NCI-H2196 treated with DMSO at 0.1 percent for 48 hours (cell line): ENCODE results near the gene DNPEP.
"Not testable (repeated sequence)": the region's sequence is repeated elsewhere in the genome, so short reads cannot be mapped to it uniquely, and the experiment has no call there.

Source experiments
- DNase-seq: peaks from one replicate; lab custom pipeline; 2025; ENCODE audit not compliant: unreplicated experiment; lab: John Stamatoyannopoulos, UW

Gene DNPEP

DNA sequence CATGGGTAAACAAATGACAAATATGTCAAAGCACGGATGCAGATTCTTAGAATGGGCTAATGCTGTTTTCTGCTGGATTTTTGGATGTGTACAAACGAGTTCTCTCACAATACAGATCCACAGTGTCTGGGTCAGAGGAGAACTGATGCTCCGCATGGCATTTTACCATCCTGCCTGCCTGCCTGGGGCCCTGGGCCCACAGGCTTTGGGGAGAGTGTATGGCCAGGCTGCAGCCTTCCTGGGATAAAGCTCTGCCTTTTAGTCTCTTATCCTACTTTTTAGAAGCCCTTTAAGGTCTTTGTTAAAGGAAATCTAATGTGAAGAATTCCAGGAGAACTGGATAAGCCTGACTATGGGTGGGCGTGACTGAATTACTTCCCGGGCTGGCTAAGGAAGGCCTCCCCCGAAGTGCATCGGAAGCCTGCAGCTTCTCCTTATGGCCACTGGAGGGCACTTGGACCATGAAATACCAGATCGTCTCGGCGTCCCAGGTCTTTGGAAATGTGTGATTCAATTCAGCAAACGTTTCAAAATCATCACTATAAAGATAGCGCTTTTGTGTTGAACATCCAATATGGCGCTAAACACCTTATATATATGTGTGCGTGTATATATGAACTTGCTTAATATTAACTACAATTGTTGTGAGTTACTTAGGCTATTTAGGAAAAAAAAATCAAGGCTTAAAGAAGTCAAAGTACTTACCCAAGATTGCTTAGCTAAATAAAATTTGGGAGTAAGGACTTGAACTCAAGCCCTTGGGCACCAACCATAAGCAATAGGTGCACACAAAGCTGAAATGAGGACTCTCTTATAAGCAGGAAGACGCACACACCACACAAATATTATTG is 15.2 kb upstream of the DNPEP start:
- DNase-seq = peak; percentile 61

DNA sequence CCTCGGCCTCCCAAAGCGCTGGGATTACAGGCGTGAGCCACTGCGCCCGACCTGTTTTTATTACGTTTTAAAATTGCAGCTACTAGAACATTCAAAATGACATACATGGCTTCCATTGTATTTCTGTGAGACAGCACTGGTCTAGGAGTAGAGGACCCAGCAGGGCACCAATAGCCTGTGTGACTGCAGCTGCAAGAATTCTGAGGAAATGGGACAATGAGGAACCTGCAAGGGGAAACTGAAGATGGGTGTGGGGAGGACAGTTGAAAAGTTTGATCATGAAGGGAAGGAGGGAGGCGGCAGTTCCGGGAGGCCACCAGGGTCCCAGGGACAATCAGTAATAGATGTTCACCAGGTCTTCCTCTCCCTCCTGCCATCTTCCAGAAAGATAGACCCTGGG is 13.9 kb upstream of the DNPEP start:
- DNase-seq = no peak

- no peak for DNase-seq
Measured at GRCh38 chr2:219400562-219400961, 12.8 kb upstream of the DNPEP start.

- DNase-seq = peak; percentile 18
Measured at GRCh38 chr2:219399716-219400478, 12.2 kb upstream of the DNPEP start.

GRCh38 chr2:219398721-219399363 is 11.1 kb upstream of the DNPEP start:
- peak; percentile 89 for DNase-seq

- DNase-seq = no peak
Measured at GRCh38 chr2:219396863-219397457, 9.2 kb upstream of the DNPEP start.

- no peak for DNase-seq
Measured at GRCh38 chr2:219395609-219396008, 7.9 kb upstream of the DNPEP start.

- DNase-seq = not testable (repeated sequence)
Measured at GRCh38 chr2:219395056-219395455, 7.3 kb upstream of the DNPEP start.

GRCh38 chr2:219392754-219393153 is 5.0 kb upstream of the DNPEP start:
- no peak for DNase-seq

DNA sequence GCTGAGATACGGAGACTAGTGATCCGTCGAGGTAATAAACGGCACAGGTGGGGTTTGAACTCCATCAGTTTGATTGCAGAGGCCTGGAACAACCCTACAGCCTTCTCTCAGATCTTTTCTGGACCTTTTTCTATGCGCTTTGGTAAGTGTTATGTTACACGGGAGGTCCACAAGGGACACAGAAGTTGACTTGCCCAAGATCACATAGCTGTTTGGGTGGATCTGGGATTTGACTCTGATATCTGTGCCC is 1.1 kb upstream of the DNPEP start:
- DNase-seq = no peak

GRCh38 chr2:219388121-219388906 is 602 bp upstream of the DNPEP start:
- DNase-seq = peak; percentile 96

GRCh38 chr2:219386532-219387280 is 1.0 kb downstream of the DNPEP start:
- no peak for DNase-seq

DNA sequence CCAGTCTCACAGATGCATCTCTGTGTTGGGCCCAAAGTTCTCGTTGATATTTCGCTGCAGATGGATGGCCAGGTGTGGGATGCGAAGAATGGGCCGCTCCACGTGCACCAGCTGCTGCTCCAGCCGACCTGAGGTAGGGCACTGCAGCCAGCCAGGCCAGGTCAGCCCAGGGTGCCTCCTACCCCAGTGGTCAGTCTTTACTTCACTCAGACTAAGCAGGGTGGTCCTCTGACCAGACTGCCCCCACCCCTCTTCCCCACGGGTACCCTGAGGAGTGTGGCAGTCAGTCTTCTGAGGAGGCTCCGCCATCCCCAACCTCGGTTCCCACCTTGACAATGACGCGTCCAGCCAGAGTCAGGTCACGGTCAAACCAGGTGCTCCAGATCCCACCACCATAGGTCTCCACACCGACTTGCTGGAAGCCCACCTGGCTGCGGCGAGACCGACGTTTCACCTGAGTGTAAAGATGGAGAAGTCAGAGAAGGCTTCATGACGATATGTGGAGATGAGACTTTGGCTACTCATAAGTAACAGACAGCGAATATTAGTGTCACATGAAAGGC is 1.7 kb downstream of the DNPEP start:
- DNase-seq = no peak

DNA sequence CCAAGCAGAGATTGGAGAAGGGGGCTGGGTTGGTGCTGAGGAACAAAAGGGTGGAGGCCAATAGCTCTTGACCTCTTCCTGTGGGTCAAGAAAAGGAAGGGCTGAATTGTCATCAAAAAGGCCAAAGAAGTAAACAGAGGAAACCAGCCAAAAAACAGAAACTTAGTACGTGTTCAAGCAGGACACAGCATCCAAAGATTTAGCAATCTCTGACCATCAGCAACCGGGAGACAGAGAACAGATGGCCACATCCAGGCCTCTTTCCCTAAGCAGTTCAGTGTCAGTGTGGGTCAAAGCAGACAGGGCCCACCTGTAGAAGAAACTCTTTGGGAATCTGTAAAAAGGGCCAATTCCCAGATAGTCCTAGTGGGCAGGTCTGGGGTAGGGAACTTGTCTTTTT is 2.9 kb downstream of the DNPEP start:
- DNase-seq = no peak

DNA sequence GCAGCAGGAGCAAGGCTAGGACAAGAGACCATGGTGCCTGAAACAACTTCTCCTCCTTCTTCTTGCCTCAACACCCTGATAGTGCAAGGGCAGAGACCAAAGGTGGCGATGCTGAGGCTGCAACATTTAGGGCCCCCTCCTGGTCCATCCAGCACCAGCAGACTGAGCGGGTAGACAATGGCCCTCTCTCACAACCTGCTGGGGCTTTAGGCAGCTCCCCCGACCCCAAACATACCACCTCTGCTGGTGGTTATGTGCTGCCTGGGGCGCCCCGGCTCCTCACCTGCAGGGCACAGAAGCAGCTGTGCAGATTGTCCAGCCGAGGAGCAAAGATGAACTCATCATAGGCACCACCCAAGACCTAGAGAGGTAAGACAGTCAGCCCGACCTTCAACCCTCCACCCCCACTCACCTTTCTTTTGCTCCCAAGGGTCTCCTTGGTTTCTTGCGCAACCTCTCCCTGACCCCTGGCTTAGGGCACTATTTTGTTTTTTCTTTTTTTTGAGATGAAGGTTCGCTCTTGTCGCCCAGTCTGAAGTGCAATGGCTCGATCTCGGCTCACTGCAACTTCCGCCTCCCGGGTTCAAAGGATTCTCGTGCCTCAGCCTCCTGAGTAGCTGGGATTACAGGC is 3.5 kb downstream of the DNPEP start:
- DNase-seq = no peak

GRCh38 chr2:219381448-219381847 is 6.3 kb downstream of the DNPEP start:
- no peak for DNase-seq

DNA sequence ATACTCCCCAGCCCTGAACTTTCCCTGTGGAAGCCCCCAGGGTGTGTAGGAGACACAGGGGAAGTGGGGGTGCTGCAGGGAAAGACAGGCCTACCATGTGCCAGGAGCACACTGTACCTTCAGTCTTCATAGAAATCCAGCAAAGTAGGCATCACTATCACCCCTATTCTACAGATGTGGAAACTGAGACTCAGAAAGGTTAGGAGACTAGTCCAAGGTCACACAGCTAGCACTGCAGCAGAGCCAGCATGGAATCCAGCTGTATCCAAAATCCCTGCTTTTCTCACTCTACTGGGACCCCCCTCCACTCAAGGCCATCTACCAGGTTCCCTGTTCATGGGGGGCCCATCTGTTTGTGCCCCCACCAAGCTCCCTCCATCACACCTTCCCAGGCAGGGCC is 6.8 kb downstream of the DNPEP start:
- DNase-seq = no peak

GRCh38 chr2:219378163-219378851 is 9.4 kb downstream of the DNPEP start:
- DNase-seq = no peak

DNA sequence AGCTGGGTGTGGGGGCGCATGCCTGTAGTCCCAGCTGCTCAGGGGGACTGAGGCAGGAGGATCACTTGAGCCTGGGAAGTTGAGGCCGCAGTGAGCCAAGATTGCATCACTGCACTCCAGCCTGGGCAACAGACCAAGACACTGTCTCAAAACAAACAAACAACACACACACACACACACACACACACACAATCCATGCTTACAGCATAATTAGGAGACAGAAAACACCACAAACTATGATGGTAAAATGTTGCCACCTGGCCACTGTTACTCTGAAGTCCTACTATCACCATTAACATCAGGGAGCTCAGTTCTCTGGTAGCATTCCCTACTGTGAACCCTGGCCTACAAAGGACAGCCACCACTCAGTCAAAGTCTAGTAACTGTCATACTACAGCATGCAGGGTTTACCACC is 18.3 kb downstream of the DNPEP start:
- DNase-seq = peak; percentile 34
